Measurements from ENCODE around the gene ADCK1. TPM values are rescaled to one million over a fixed set of nuclear protein-coding genes. Genes with fewer than 3 reads are reported as not detected.
A peak's percentile ranks its signal among the peaks of the same experiment; 100 is the strongest.

The ADCK1 gene
- total and polyA plus RNA-seq, 2 experiments from 2014 or later, result 6.7 to 11.2 TPM

DNA sequence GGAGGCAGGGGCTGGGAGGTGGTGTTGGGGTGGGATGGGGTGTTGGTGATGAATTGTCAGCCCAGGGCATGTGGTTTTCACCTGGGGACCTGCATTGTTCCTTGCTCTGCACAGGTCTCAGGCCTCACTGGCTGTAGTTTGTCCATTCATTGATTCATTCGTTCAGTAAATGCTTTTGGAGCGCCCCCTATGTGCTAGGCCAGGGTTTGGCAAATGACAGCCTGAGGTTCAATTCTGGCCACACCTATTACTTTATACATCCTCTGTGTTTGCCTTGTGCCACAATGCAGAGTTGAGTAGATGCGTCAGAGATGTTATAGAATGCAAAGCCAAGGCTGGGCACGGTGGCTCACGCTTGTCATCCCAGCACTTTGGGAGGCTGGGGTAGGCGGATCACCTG lies 4.7 kb downstream of the ADCK1 start:
- ATAC-seq (peak; percentile 41), DNase-seq (ENCODE audit: low spot score) (peak; percentile 84)
- Histone ChIP-seq H3K4me1 (ENCODE audit: insufficient read depth) (peaks cover 11% of the 10 kb centered on the region), H3K79me2 (replicated peaks; ENCODE audit: insufficient read depth) (peaks cover 2% of the 10 kb centered on the region; the same call in 1 of the 2 replicates), H3K4me2 (peak overlapping the region; percentile 49; the same call in 1 of the 2 replicates), H3F3A (replicated peaks; ENCODE audit: low read depth) (0 out of 2 replicates have a peak, but pooled peaks cover 6% of the 10 kb centered on the region), H3K9me2 (ENCODE audit: insufficient read depth) (no peaks in the 10 kb centered on the region), H2AFZ (no peak overlapping the region), H3K4me3 (no peak overlapping the region), H3K27ac (ENCODE audit: low read depth) (no peak overlapping the region), H3K36me3 (ENCODE audit: insufficient read depth) (no peaks in the 10 kb centered on the region), H4K20me1 (replicated peaks; ENCODE audit: insufficient read depth) (no peaks in the 10 kb centered on the region), H3K27me3 (ENCODE audit: insufficient read depth) (no peaks in the 10 kb centered on the region)
- no peak for TF ChIP-seq JUNB (IDR thresholded peaks at IDR 0.05; ENCODE audit: unreplicated experiment)
- TF ChIP-seq, protein P1, sequence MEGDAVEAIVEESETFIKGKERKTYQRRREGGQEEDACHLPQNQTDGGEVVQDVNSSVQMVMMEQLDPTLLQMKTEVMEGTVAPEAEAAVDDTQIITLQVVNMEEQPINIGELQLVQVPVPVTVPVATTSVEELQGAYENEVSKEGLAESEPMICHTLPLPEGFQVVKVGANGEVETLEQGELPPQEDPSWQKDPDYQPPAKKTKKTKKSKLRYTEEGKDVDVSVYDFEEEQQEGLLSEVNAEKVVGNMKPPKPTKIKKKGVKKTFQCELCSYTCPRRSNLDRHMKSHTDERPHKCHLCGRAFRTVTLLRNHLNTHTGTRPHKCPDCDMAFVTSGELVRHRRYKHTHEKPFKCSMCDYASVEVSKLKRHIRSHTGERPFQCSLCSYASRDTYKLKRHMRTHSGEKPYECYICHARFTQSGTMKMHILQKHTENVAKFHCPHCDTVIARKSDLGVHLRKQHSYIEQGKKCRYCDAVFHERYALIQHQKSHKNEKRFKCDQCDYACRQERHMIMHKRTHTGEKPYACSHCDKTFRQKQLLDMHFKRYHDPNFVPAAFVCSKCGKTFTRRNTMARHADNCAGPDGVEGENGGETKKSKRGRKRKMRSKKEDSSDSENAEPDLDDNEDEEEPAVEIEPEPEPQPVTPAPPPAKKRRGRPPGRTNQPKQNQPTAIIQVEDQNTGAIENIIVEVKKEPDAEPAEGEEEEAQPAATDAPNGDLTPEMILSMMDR (conservative IDR thresholded peaks at IDR 0.05; ENCODE audit: low read depth in 2 of 2), result peak; percentile 79 to 82
- Mint-ChIP-seq H3K27ac (no peak overlapping the region; the same call in 1 of the 2 replicates), H3K4me3 (no peak overlapping the region), H3K27me3 (ENCODE audit: insufficient read depth, low read depth, poor library complexity) (peaks cover 6% of the 10 kb centered on the region), H3K36me3 (ENCODE audit: low read depth) (no peaks in the 10 kb centered on the region), H3K9me3 (no peaks in the 10 kb centered on the region), H3K4me1 (peaks cover 9% of the 10 kb centered on the region)

DNA sequence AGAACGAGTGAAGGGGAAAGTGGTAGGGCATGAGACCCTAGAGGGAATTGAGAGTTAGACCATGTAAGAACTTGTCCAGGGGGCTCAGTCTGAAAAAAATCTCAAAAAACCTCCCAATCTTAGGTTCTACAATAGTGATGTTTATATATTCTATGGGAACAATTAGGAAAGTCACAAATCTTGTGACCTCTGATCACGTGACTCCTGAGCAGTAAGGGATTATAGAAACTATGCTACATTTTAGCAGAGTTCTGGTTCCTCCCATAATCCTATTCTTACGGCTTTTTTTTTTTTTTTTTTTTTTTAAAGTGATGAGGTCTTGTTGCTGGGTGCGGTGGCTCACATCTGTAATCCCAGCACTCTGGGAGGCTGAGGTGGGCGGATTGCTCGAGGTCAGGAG lies 5.8 kb downstream of the ADCK1 start:
- Histone ChIP-seq H3F3A (replicated peaks; ENCODE audit: low read depth) (0 out of 2 replicates have a peak, but pooled peaks cover 6% of the 10 kb centered on the region), H3K9me2 (ENCODE audit: insufficient read depth) (no peaks in the 10 kb centered on the region), H2AFZ (no peak overlapping the region), H3K4me3 (no peak overlapping the region), H3K27me3 (ENCODE audit: insufficient read depth) (no peaks in the 10 kb centered on the region), H3K4me2 (no peak overlapping the region), H4K20me1 (replicated peaks; ENCODE audit: insufficient read depth) (no peaks in the 10 kb centered on the region), H3K27ac (ENCODE audit: low read depth) (no peak overlapping the region), H3K4me1 (ENCODE audit: insufficient read depth) (peaks cover 8% of the 10 kb centered on the region), H3K79me2 (replicated peaks; ENCODE audit: insufficient read depth) (peaks cover 2% of the 10 kb centered on the region; the same call in 1 of the 2 replicates), H3K36me3 (ENCODE audit: insufficient read depth) (no peaks in the 10 kb centered on the region)
- no peak for DNase-seq (ENCODE audit: low spot score)
- no peaks in the 10 kb centered on the region for H3K9me3 Mint-ChIP-seq
- no peak for TF ChIP-seq ZNF114 (CRISPR knock-in tag; IDR thresholded peaks at IDR 0.05)
- no peak for TF ChIP-seq EZH2 (IDR thresholded peaks at IDR 0.05; ENCODE audit: low read depth, unreplicated experiment)
- TF ChIP-seq JUNB (IDR thresholded peaks at IDR 0.05; ENCODE audit: unreplicated experiment), result no peak
- no peak for TF ChIP-seq CREB1 (CRISPR knock-in tag; IDR thresholded peaks at IDR 0.05; ENCODE audit: low read depth)
- TF ChIP-seq STAT1 (IDR thresholded peaks at IDR 0.05; ENCODE audit: unreplicated experiment), result no peak
- no peak for TF ChIP-seq NANOG (IDR thresholded peaks at IDR 0.05; ENCODE audit: borderline replicate concordance)
- H3K4me1 Mint-ChIP-seq, result peaks cover 9% of the 10 kb centered on the region
- H3K27me3 Mint-ChIP-seq (ENCODE audit: insufficient read depth, low read depth, poor library complexity), result peaks cover 6% of the 10 kb centered on the region
- no peaks in the 10 kb centered on the region for H3K36me3 Mint-ChIP-seq (ENCODE audit: low read depth)
- H3K4me3 Mint-ChIP-seq, result no peak overlapping the region
- no peak overlapping the region for H3K27ac Mint-ChIP-seq
- no peak for ATAC-seq

DNA sequence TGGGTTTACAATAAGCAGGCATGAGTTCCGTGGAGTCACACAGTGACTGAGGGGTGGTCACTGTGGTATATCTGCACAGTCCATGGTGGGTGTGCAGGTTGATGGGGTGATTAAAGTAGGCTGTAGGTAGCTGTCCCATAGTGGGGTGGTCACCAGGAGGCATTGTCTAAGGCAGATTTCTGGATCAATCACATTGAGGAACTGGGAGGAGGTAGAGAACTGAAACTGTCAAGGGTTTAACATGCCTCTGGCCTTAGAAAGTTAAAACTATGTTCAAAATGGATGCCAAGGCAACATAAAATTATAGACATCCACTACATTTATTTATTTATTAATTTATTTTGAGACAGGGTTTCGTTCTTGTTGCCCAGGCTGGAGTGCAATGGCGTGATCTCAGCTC lies 8.3 kb downstream of the ADCK1 start:
- H3K36me3 Mint-ChIP-seq (ENCODE audit: low read depth), result no peaks in the 10 kb centered on the region
- no peaks in the 10 kb centered on the region for H3K9me3 Mint-ChIP-seq
- Histone ChIP-seq H3K79me2 (replicated peaks; ENCODE audit: insufficient read depth) (no peaks in the 10 kb centered on the region), H3K4me1 (ENCODE audit: insufficient read depth) (peaks cover 7% of the 10 kb centered on the region), H4K20me1 (replicated peaks; ENCODE audit: insufficient read depth) (no peaks in the 10 kb centered on the region), H3K27ac (ENCODE audit: low read depth) (no peak overlapping the region), H3F3A (replicated peaks; ENCODE audit: low read depth) (0 out of 2 replicates have a peak, but pooled peaks cover 6% of the 10 kb centered on the region), H3K27me3 (ENCODE audit: insufficient read depth) (no peaks in the 10 kb centered on the region), H3K36me3 (ENCODE audit: insufficient read depth) (no peaks in the 10 kb centered on the region), H3K9me2 (ENCODE audit: insufficient read depth) (no peaks in the 10 kb centered on the region), H3K4me3 (no peak overlapping the region), H2AFZ (no peak overlapping the region), H3K4me2 (no peak overlapping the region)
- TF ChIP-seq NANOG (IDR thresholded peaks at IDR 0.05; ENCODE audit: borderline replicate concordance) (no peak), EZH2phosphoT487 (IDR thresholded peaks at IDR 0.05; ENCODE audit: unreplicated experiment) (no peak), ZNF114 (CRISPR knock-in tag; IDR thresholded peaks at IDR 0.05) (no peak)
- TF ChIP-seq, protein P2, sequence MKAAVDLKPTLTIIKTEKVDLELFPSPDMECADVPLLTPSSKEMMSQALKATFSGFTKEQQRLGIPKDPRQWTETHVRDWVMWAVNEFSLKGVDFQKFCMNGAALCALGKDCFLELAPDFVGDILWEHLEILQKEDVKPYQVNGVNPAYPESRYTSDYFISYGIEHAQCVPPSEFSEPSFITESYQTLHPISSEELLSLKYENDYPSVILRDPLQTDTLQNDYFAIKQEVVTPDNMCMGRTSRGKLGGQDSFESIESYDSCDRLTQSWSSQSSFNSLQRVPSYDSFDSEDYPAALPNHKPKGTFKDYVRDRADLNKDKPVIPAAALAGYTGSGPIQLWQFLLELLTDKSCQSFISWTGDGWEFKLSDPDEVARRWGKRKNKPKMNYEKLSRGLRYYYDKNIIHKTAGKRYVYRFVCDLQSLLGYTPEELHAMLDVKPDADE (IDR thresholded peaks at IDR 0.05), result no peak
- H3K4me3 Mint-ChIP-seq, result no peak overlapping the region
- no peak for DNase-seq (ENCODE audit: low spot score)
- H3K27ac Mint-ChIP-seq, result no peak overlapping the region; the same call in 1 of the 2 replicates
- peaks cover 9% of the 10 kb centered on the region for H3K27me3 Mint-ChIP-seq (ENCODE audit: insufficient read depth, low read depth, poor library complexity)
- peaks cover 9% of the 10 kb centered on the region for H3K4me1 Mint-ChIP-seq
- ATAC-seq, result no peak
